Measurements from ENCODE around the gene GEMIN5.
"Not testable (repeated sequence)": the region's sequence is repeated elsewhere in the genome, so short reads cannot be mapped to it uniquely, and the experiment has no call there.

The GEMIN5 gene

GRCh38 chr5:154937718-154938466 lies at the start of gene GEMIN5:
GEMIN5 (minus strand) TSS chr5:154938211; CDS start chr5:154938133, 78 bp downstream.
- DNase-seq (ENCODE audit: low read depth), result peak; percentile 49

GRCh38 chr5:154986151-154986550 lies 48.1 kb upstream of the GEMIN5 start:
- no peak for DNase-seq (ENCODE audit: low read depth)

GRCh38 chr5:154984946-154985516 lies 47.0 kb upstream of the GEMIN5 start:
- DNase-seq (ENCODE audit: low read depth), result no peak

GRCh38 chr5:154978294-154978693 lies 40.3 kb upstream of the GEMIN5 start:
- not testable (repeated sequence) for DNase-seq (ENCODE audit: low read depth)

GRCh38 chr5:154977409-154977808 lies 39.4 kb upstream of the GEMIN5 start:
- DNase-seq (ENCODE audit: low read depth), result no peak

- not testable (repeated sequence) for DNase-seq (ENCODE audit: low read depth)
These were observed 38.1 kb upstream of the GEMIN5 start for GRCh38 chr5:154976082-154976481.

GRCh38 chr5:154972476-154973080 lies 34.6 kb upstream of the GEMIN5 start:
- no peak for DNase-seq (ENCODE audit: low read depth)

- DNase-seq (ENCODE audit: low read depth), result no peak
These were observed 33.5 kb upstream of the GEMIN5 start for GRCh38 chr5:154971501-154971900.

GRCh38 chr5:154970759-154971158 lies 32.7 kb upstream of the GEMIN5 start:
- no peak for DNase-seq (ENCODE audit: low read depth)

GRCh38 chr5:154968953-154969352 lies 30.9 kb upstream of the GEMIN5 start:
- no peak for DNase-seq (ENCODE audit: low read depth)

- DNase-seq (ENCODE audit: low read depth), result no peak
These were observed 29.5 kb upstream of the GEMIN5 start for GRCh38 chr5:154967421-154968024.

- no peak for DNase-seq (ENCODE audit: low read depth)
These were observed 28.9 kb upstream of the GEMIN5 start for GRCh38 chr5:154966874-154967273.

- no peak for DNase-seq (ENCODE audit: low read depth)
These were observed 28.2 kb upstream of the GEMIN5 start for GRCh38 chr5:154966081-154966841.

GRCh38 chr5:154962494-154962893 lies 24.5 kb upstream of the GEMIN5 start:
- no peak for DNase-seq (ENCODE audit: low read depth)

- DNase-seq (ENCODE audit: low read depth), result no peak
These were observed 18.7 kb upstream of the GEMIN5 start for GRCh38 chr5:154956712-154957111.

- no peak for DNase-seq (ENCODE audit: low read depth)
These were observed 11.8 kb upstream of the GEMIN5 start for GRCh38 chr5:154949781-154950180.

GRCh38 chr5:154948313-154948712 lies 10.3 kb upstream of the GEMIN5 start:
- no peak for DNase-seq (ENCODE audit: low read depth)

- DNase-seq (ENCODE audit: low read depth), result no peak
These were observed 9.8 kb upstream of the GEMIN5 start for GRCh38 chr5:154947778-154948177.

- DNase-seq (ENCODE audit: low read depth), result no peak
These were observed 7.8 kb upstream of the GEMIN5 start for GRCh38 chr5:154945695-154946301.

GRCh38 chr5:154944716-154945115 lies 6.7 kb upstream of the GEMIN5 start:
- no peak for DNase-seq (ENCODE audit: low read depth)

GRCh38 chr5:154943527-154943926 lies 5.5 kb upstream of the GEMIN5 start:
- DNase-seq (ENCODE audit: low read depth), result no peak

All from stimulated activated CD8-positive, alpha-beta memory T cell treated with anti-CD3 and anti-CD28 coated beads, Interleukin-15, amount 100 ng/mL, for 1 hour (primary cell).